Endothelial cell of umbilical vein (primary cell): ENCODE results near the gene UNC5C. TPM values are rescaled to one million over a fixed set of nuclear protein-coding genes. Genes with fewer than 3 reads are reported as not detected.

Experiments used
- BruUV-seq: library from RNA; stranded (reverse); fragments of 400-500 nt; replicated peaks from 2 replicates; lab custom pipeline; 2021; lab: Mats Ljungman, UMichigan
- CTCF ChIA-PET: fragments of 300-600, 350-600 bp; sonication (Branson Sonifier 250); formaldehyde crosslinking; loops from one replicate; lab custom pipeline; 2021; ENCODE audit warnings: antibody characterized with exemption, inconsistent platforms; lab: Charles Lee
- POLR2A ChIA-PET: fragments of 300-600, 350-600 bp; sonication (Branson Sonifier 250); formaldehyde crosslinking; loops from one replicate; lab custom pipeline; 2021; ENCODE audit warnings: antibody characterized with exemption, inconsistent platforms; lab: Charles Lee
- DNase-seq: peaks from one replicate; pipeline ENCODE4 v3.0.0-alpha.2; 2011; ENCODE audit warnings: low read depth, low spot score
- FAIRE-seq: peaks from 2 replicates; lab custom pipeline; 2011; peaks lifted over from hg19 to GRCh38; lab: Jason Lieb, UNC
- H2AFZ ChIP-seq: 2 replicates; pipeline ENCODE4 v1.6.0; 2012; ENCODE audit warnings: low read depth, low read length, control low read depth, inconsistent platforms
- H3K27ac ChIP-seq: 2 replicates; pipeline ENCODE4 v1.5.1; 2011; ENCODE audit warnings: low read depth, mild to moderate bottlenecking, control low read depth, low read length, moderate library complexity; ENCODE audit not compliant: insufficient read depth
- H3K27me3 ChIP-seq, 2 experiments: 2 replicates each; pipeline versions ENCODE4 v1.6.0 to v1.6.1; 2011; ENCODE audit warnings: low read length in 2 of 2, mixed read lengths in 1 of 2; ENCODE audit not compliant: control insufficient read depth in 2 of 2, insufficient read depth in 2 of 2
- H3K36me3 ChIP-seq, 2 experiments: 2 replicates in 1 of 2; 3 replicates in 1 of 2; pipeline ENCODE4 v1.5.1; 2011; ENCODE audit warnings: low read length in 2 of 2, mild to moderate bottlenecking in 1 of 2, moderate library complexity in 1 of 2; ENCODE audit not compliant: control insufficient read depth in 2 of 2, insufficient read depth in 2 of 2; ENCODE audit errors: extremely low read depth in 1 of 2
- H3K4me1 ChIP-seq: 3 replicates; pipeline ENCODE4 v1.5.1; 2011; ENCODE audit warnings: mild to moderate bottlenecking, low read length; ENCODE audit not compliant: control insufficient read depth, insufficient read depth; ENCODE audit errors: extremely low read depth
- H3K4me2 ChIP-seq: 2 replicates; pipeline ENCODE4 v1.6.1; 2011; ENCODE audit warnings: low read length, control low read depth, mixed read lengths; ENCODE audit not compliant: insufficient read depth
- H3K4me3 ChIP-seq, 3 experiments: fragments of 200-600 bp in 1 of 3; sonication (generic), shearing (Covaris generic) in 1 of 3; replicated peaks in 1 of 3; 2 replicates each; pipeline ENCODE4 v1.5.1; 2011 to 2016; ENCODE audit warnings: control low read depth in 3 of 3, low read length in 3 of 3, mild to moderate bottlenecking in 2 of 3, inconsistent platforms in 1 of 3, low read depth in 1 of 3, moderate library complexity in 1 of 3; ENCODE audit not compliant: insufficient read depth in 1 of 3
- H3K79me2 ChIP-seq: 2 replicates; pipeline ENCODE4 v1.6.0; 2012; ENCODE audit warnings: low read length, inconsistent platforms; ENCODE audit not compliant: control insufficient read depth, insufficient read depth
- H3K9ac ChIP-seq: replicated peaks from 2 replicates; pipeline ENCODE3; 2011; ENCODE audit warnings: low read length, control low read depth; ENCODE audit not compliant: insufficient read depth; ENCODE audit errors: extremely low read depth
- H3K9me1 ChIP-seq: replicated peaks from 3 replicates; pipeline ENCODE4 v1.6.0; 2011; ENCODE audit warnings: mild to moderate bottlenecking, low read length; ENCODE audit not compliant: control insufficient read depth, insufficient read depth; ENCODE audit errors: extremely low read depth
- H3K9me3 ChIP-seq: replicated peaks from 2 replicates; pipeline ENCODE4 v1.5.1; 2012; ENCODE audit warnings: low read length, inconsistent platforms; ENCODE audit not compliant: control insufficient read depth, insufficient read depth
- H4K20me1 ChIP-seq: replicated peaks from 2 replicates; pipeline ENCODE3; 2011; ENCODE audit warnings: mild to moderate bottlenecking, low read length; ENCODE audit not compliant: control insufficient read depth, insufficient read depth; ENCODE audit errors: extremely low read depth
- CTCF ChIP-seq, 2 donors: IDR thresholded peaks; 1 replicate in 1 of 2; 2 replicates in 1 of 2; pipeline ENCODE4 v1.5.1; 2011; ENCODE audit warnings: low read length in 2 of 2, mild to moderate bottlenecking in 2 of 2, moderate library complexity in 2 of 2, control low read depth in 1 of 2, inconsistent platforms in 1 of 2, low read depth in 1 of 2; ENCODE audit not compliant: insufficient read depth in 1 of 2; ENCODE audit errors: extremely low read depth in 1 of 2
- EZH2 ChIP-seq: IDR thresholded peaks from 2 replicates; pipeline ENCODE4 v1.6.1; 2012; ENCODE audit warnings: borderline replicate concordance, low read depth, mild to moderate bottlenecking, moderate library complexity, low read length, inconsistent platforms; ENCODE audit not compliant: severe bottlenecking
- FOS ChIP-seq: IDR thresholded peaks from 2 replicates; pipeline ENCODE4 v1.6.1; 2011; ENCODE audit warnings: mild to moderate bottlenecking, low read length, moderate library complexity, borderline replicate concordance; ENCODE audit not compliant: insufficient read depth
- GATA2 ChIP-seq: IDR thresholded peaks from 2 replicates; pipeline ENCODE4 v1.7.0; 2011; ENCODE audit warnings: low read depth, mild to moderate bottlenecking, moderate library complexity, mixed read lengths, low read length; ENCODE audit not compliant: insufficient read length, insufficient read depth
- JUN ChIP-seq: IDR thresholded peaks from 2 replicates; pipeline ENCODE4 v1.6.1; 2011; ENCODE audit warnings: borderline replicate concordance, low read depth; ENCODE audit not compliant: insufficient read length, insufficient read depth
- MYC ChIP-seq: IDR thresholded peaks from one replicate; pipeline ENCODE4 v1.6.1; 2011; ENCODE audit warnings: mild to moderate bottlenecking, low read depth, low read length
- POLR2A ChIP-seq: IDR thresholded peaks from 2 replicates; pipeline ENCODE4 v1.6.1; 2012; ENCODE audit warnings: low read depth, mild to moderate bottlenecking, control low read depth, low read length
- POLR2AphosphoS5 ChIP-seq: IDR thresholded peaks from 2 replicates; pipeline ENCODE4 v1.6.1; 2012; ENCODE audit warnings: low read depth, mild to moderate bottlenecking, control low read depth, low read length, moderate library complexity; ENCODE audit not compliant: insufficient read depth
- dilution Hi-C: fragments of 300-500 bp; cut with MboI; formaldehyde crosslinking; loops from one replicate; pipeline ENCODE4 v1.15.0; 2019; ENCODE audit warnings: low sequenced_read_pairs; ENCODE audit not compliant: extremely low pct_ligation_motif_present
- intact Hi-C: fragments of 100-400 bp; cut with micrococcal nuclease; formaldehyde crosslinking; loops from one replicate; pipeline ENCODE4 v1.10.0; 2022
- polyA plus RNA-seq, 4 experiments: library from polyadenylated mRNA; depleted of rRNA in 3 of 4; stranded (reverse) in 3 of 4; unstranded in 1 of 4; fragments of >200 nt; gene quantifications; 2 replicates each; pipeline versions ENCODE4 v1.2.1 to v1.2.3, GENCODE V29; 2011 to 2012; ENCODE audit warnings: missing spikeins in 1 of 4
- total RNA-seq: library from RNA; stranded (reverse); gene quantifications from 2 replicates; pipeline ENCODE4 v1.2.3, GENCODE V29; 2021
- TF ChIP-seq, protein P1 (sequence below): IDR thresholded peaks from 2 replicates; pipeline ENCODE4 v1.6.1; 2011; ENCODE audit not compliant: insufficient read depth, insufficient read length

The UNC5C gene
- total and polyA plus RNA-seq, 2 donors (not counting 3 experiments of a cell fraction or from before 2014, with no cell fraction given), result 0.44 to 0.53 TPM

DNA sequence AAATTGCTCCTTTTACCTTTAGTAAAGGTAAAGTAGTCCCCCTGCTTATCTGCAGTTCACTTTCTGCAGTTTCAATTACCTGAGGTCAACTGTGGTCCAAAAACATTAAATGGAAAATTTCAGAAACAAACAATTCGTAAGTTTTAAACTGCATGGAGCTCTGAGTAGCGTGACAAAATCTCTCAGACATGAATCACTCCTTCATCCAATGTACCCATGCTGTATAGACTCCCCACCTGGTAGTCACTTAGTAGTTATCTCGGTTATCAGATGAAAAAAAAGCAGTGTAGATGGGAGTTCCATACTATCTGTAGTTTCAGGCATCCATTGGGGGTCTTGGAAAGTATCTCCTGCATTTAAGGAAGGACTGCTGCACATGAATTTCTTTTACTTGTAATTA is 7.7 kb downstream of the UNC5C start:
- H3K79me2 ChIP-seq, result no peaks in the 10 kb centered on the region
- no TSS peak for BruUV-seq
- dilution Hi-C loops (no loop called here), intact Hi-C loops (loop anchor here (10.0 kb wide), 1 partner anchor 814 kb away; no protein-coding TSS in a partner anchor)
- FAIRE-seq, result no peak
- H3K4me3 ChIP-seq, result no peak overlapping the region
- DNase-seq, result no peak
- no peaks in the 10 kb centered on the region for H3K36me3 ChIP-seq
- H3K9me1 ChIP-seq, result no peaks in the 10 kb centered on the region
- TF ChIP-seq JUN (no peak), GATA2 (no peak), CTCF (IDR thresholded peaks at IDR 0.05; ENCODE audit: extremely low read depth in 1 of 2, insufficient read depth in 1 of 2, low read depth in 1 of 2, low read length in 2 of 2) (no peak), EZH2 (no peak), POLR2AphosphoS5 (no peak), FOS (no peak), POLR2A (no peak), MYC (no peak)
- TF ChIP-seq, protein P1, sequence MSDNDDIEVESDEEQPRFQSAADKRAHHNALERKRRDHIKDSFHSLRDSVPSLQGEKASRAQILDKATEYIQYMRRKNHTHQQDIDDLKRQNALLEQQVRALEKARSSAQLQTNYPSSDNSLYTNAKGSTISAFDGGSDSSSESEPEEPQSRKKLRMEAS, result no peak
- ChIA-PET CTCF (no interaction called here), POLR2A (no interaction called here)
- H2AFZ ChIP-seq, result no peak overlapping the region
- H3K27ac ChIP-seq, result no peak overlapping the region
- H3K9me3 ChIP-seq, result no peaks in the 10 kb centered on the region
- peaks cover 2 to 5% of the 10 kb centered on the region in 2 experiments for H3K27me3 ChIP-seq
- no peaks in the 10 kb centered on the region for H3K4me1 ChIP-seq
- no peak overlapping the region for H3K4me2 ChIP-seq
- H3K9ac ChIP-seq, result no peak overlapping the region
- no peaks in the 10 kb centered on the region for H4K20me1 ChIP-seq
